WTC11 (cell line): ENCODE measurements around the gene BCL11A. TPM values are rescaled to one million over a fixed set of nuclear protein-coding genes. Genes with fewer than 3 reads are reported as not detected.

Source experiments
- ATAC-seq: fragments of 200-7000 bp; cut with Tn5 transposase; 2 replicates; pipeline ENCODE4 v1.10.0; 2021; ENCODE audit warnings: mild to moderate bottlenecking, moderate library complexity
- CTCF ChIA-PET: fragments of 300-600 bp; sonication (Branson Sonifier 250); formaldehyde crosslinking; loops from one replicate; lab custom pipeline; 2021; ENCODE audit warnings: antibody characterized with exemption; lab: Charles Lee
- POLR2A ChIA-PET: fragments of 350-600 bp; sonication (Branson Sonifier 250); formaldehyde crosslinking; loops from one replicate; lab custom pipeline; 2021; ENCODE audit warnings: antibody characterized with exemption; lab: Charles Lee
- DNase-seq: peaks from one replicate; pipeline ENCODE4 v3.0.0; 2021; ENCODE audit warnings: low spot score
- H3K27ac Mint-ChIP-seq: 2 replicates; pipeline ENCODE4 v1.8.0; 2021; ENCODE audit warnings: mixed read lengths
- H3K27me3 Mint-ChIP-seq: 2 replicates; pipeline ENCODE4 v1.8.0; 2021; ENCODE audit warnings: low read depth, mild to moderate bottlenecking, moderate library complexity, mixed read lengths
- H3K36me3 Mint-ChIP-seq: 2 replicates; pipeline ENCODE4 v1.8.0; 2021; ENCODE audit warnings: mixed read lengths
- H3K4me1 Mint-ChIP-seq: 2 replicates; pipeline ENCODE4 v1.8.0; 2022; ENCODE audit warnings: mixed read lengths
- H3K4me3 Mint-ChIP-seq: 2 replicates; pipeline ENCODE4 v1.8.0; 2021; ENCODE audit warnings: mild to moderate bottlenecking, moderate library complexity, mixed read lengths
- H3K9me3 Mint-ChIP-seq: 2 replicates; pipeline ENCODE4 v1.8.0; 2021; ENCODE audit warnings: mixed read lengths
- CREB1 ChIP-seq: sonication (generic); formaldehyde crosslinking; IDR thresholded peaks from 2 replicates; pipeline ENCODE4 v1.8.0; 2023; ENCODE audit warnings: mild to moderate bottlenecking, missing genetic modification reagents
- ELF4 ChIP-seq: sonication (generic); formaldehyde crosslinking; IDR thresholded peaks from 2 replicates; pipeline ENCODE4 v1.8.1; 2022; ENCODE audit warnings: low read depth, mild to moderate bottlenecking, moderate library complexity, missing genetic modification reagents
- FOXK1 ChIP-seq: sonication (generic); formaldehyde crosslinking; IDR thresholded peaks from 2 replicates; pipeline ENCODE4 v1.8.0; 2022; ENCODE audit warnings: mild to moderate bottlenecking, moderate library complexity, missing genetic modification reagents
- GRHL2 ChIP-seq: fragments of 250-450 bp; sonication (Bioruptor Pico); IDR thresholded peaks from 2 replicates; pipeline ENCODE4 v1.8.0; 2022; ENCODE audit warnings: mild to moderate bottlenecking, moderate library complexity; ENCODE audit not compliant: insufficient replicate concordance, severe bottlenecking
- GTF2I ChIP-seq: fragments of 250-450 bp; sonication (Bioruptor Pico); conservative IDR thresholded peaks from 2 replicates; pipeline ENCODE4 v1.4.0; 2021; ENCODE audit warnings: mild to moderate bottlenecking
- HMGA2 ChIP-seq: fragments of 250-450 bp; sonication (Bioruptor Pico); IDR thresholded peaks from 2 replicates; pipeline ENCODE4 v1.4.0; 2021; ENCODE audit warnings: mild to moderate bottlenecking, moderate library complexity
- KAT7 ChIP-seq: sonication (generic); formaldehyde crosslinking; IDR thresholded peaks from 2 replicates; pipeline ENCODE4 v1.8.1; 2023; ENCODE audit warnings: missing genetic modification reagents, mild to moderate bottlenecking, borderline replicate concordance
- NFE2L1 ChIP-seq: sonication (generic); formaldehyde crosslinking; IDR thresholded peaks from 2 replicates; pipeline ENCODE4 v1.8.1; 2023; ENCODE audit warnings: missing genetic modification reagents
- NFYB ChIP-seq: sonication (generic); formaldehyde crosslinking; conservative IDR thresholded peaks from 2 replicates; pipeline ENCODE4 v1.8.0; 2022; ENCODE audit warnings: low read depth, missing genetic modification reagents
- PRRX2 ChIP-seq: fragments of 250-450 bp; sonication (Bioruptor Pico); IDR thresholded peaks from 2 replicates; pipeline ENCODE4 v1.8.0; 2021; ENCODE audit warnings: mild to moderate bottlenecking
- RORB ChIP-seq: fragments of 250-450 bp; sonication (Bioruptor Pico); IDR thresholded peaks from 2 replicates; pipeline ENCODE4 v1.9.0; 2021; ENCODE audit warnings: mild to moderate bottlenecking
- SP1 ChIP-seq: sonication (generic); formaldehyde crosslinking; conservative IDR thresholded peaks from 2 replicates; pipeline ENCODE4 v1.8.1; 2022; ENCODE audit warnings: missing genetic modification reagents
- ZBTB21 ChIP-seq: sonication (generic); formaldehyde crosslinking; IDR thresholded peaks from 2 replicates; pipeline ENCODE4 v1.8.1; 2023; ENCODE audit warnings: mild to moderate bottlenecking, missing genetic modification reagents, borderline replicate concordance
- ZNF232 ChIP-seq: sonication (generic); formaldehyde crosslinking; IDR thresholded peaks from 2 replicates; pipeline ENCODE4 v1.8.0; 2022; ENCODE audit warnings: mild to moderate bottlenecking, missing genetic modification reagents
- ZNF396 ChIP-seq: fragments of 250-450 bp; sonication (Bioruptor Pico); IDR thresholded peaks from 2 replicates; pipeline ENCODE4 v1.8.0; 2021; ENCODE audit warnings: mild to moderate bottlenecking, moderate library complexity, borderline replicate concordance
- ZNF423 ChIP-seq: fragments of 250-450 bp; sonication (Bioruptor Pico); IDR thresholded peaks from 2 replicates; pipeline ENCODE4 v2.1.2; 2022; ENCODE audit warnings: mild to moderate bottlenecking, moderate library complexity
- total RNA-seq: library from RNA; stranded (reverse); gene quantifications from 3 replicates; pipeline ENCODE4 v1.2.3, GENCODE V29; 2021
- TF ChIP-seq, protein P1 (sequence below): fragments of 250-450 bp; sonication (Bioruptor Pico); IDR thresholded peaks from 2 replicates; pipeline ENCODE4 v1.9.0; 2021; ENCODE audit warnings: mild to moderate bottlenecking
- TF ChIP-seq, protein P2 (sequence below): fragments of 250-450 bp; sonication (Bioruptor Pico); IDR thresholded peaks from 2 replicates; pipeline ENCODE4 v1.8.0; 2021; ENCODE audit warnings: mild to moderate bottlenecking
- TF ChIP-seq, protein P3 (sequence below): sonication (generic); formaldehyde crosslinking; IDR thresholded peaks from 2 replicates; pipeline ENCODE4 v1.8.1; 2023; ENCODE audit warnings: mild to moderate bottlenecking, moderate library complexity, missing genetic modification reagents
- TF ChIP-seq, protein P4 (sequence below): sonication (generic); formaldehyde crosslinking; conservative IDR thresholded peaks from 2 replicates; pipeline ENCODE4 v1.8.1; 2023; ENCODE audit warnings: mild to moderate bottlenecking, low read depth, missing genetic modification reagents, moderate library complexity
- TF ChIP-seq, protein P5 (sequence below): sonication (generic); formaldehyde crosslinking; IDR thresholded peaks from 2 replicates; pipeline ENCODE4 v1.8.1; 2022; ENCODE audit warnings: mild to moderate bottlenecking, missing genetic modification reagents, moderate library complexity, borderline replicate concordance
- TF ChIP-seq, protein P6 (sequence below): sonication (generic); formaldehyde crosslinking; IDR thresholded peaks from 2 replicates; pipeline ENCODE4 v1.8.0; 2023; ENCODE audit warnings: mild to moderate bottlenecking, missing genetic modification reagents
- TF ChIP-seq, protein P7 (sequence below): sonication (generic); formaldehyde crosslinking; IDR thresholded peaks from 2 replicates; pipeline ENCODE4 v1.8.0; 2022; ENCODE audit warnings: mild to moderate bottlenecking, missing genetic modification reagents

Gene BCL11A
- total RNA-seq, 1 experiment from 2014 or later, result 53.2 TPM

DNA sequence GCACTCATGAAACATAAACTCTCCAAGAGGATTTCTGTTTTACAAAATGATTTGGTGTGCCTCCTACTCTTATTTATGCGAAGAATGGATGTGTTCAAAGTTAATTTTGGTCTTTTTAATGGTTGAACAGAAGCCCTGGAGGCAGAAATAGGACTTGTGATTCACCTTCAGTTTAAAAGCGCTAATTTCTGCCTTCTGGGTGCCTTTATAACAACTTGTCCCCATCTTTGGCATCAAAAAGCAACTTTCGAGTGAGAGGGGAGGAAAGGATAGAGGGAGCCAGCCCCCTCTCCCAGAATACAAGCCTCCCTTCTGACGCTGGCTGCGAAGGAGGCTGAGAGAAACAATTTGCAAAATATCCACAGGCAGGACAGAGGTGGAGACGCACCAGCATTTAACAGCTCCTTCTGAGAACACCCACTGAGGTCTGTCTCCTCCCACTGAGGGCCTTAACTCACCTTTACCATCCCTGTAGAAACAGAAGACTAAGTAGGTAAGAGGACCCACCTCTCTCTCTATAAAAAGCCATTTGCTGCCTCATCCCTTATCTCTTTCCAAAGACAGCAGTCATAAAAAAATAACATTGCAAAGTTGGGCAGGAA, 24.3 kb upstream of the BCL11A start:
- ChIA-PET CTCF (interaction anchor here (0.8 to 1.1 kb wide), 2 partner anchors 19 to 97 kb away, joined by 3 read pairs; no protein-coding TSS in a partner anchor), POLR2A (no interaction called here)
- Mint-ChIP-seq H3K27ac (no peak overlapping the region), H3K4me1 (peaks cover 13% of the 10 kb centered on the region), H3K9me3 (no peaks in the 10 kb centered on the region), H3K36me3 (no peaks in the 10 kb centered on the region), H3K4me3 (no peak overlapping the region), H3K27me3 (peaks cover 32% of the 10 kb centered on the region)
- ATAC-seq (peak; percentile 43), DNase-seq (no peak)
- no peak for TF ChIP-seq ZNF396 (CRISPR knock-in tag)
- no peak for TF ChIP-seq FOXK1 (CRISPR knock-in tag)
- TF ChIP-seq, protein P1, sequence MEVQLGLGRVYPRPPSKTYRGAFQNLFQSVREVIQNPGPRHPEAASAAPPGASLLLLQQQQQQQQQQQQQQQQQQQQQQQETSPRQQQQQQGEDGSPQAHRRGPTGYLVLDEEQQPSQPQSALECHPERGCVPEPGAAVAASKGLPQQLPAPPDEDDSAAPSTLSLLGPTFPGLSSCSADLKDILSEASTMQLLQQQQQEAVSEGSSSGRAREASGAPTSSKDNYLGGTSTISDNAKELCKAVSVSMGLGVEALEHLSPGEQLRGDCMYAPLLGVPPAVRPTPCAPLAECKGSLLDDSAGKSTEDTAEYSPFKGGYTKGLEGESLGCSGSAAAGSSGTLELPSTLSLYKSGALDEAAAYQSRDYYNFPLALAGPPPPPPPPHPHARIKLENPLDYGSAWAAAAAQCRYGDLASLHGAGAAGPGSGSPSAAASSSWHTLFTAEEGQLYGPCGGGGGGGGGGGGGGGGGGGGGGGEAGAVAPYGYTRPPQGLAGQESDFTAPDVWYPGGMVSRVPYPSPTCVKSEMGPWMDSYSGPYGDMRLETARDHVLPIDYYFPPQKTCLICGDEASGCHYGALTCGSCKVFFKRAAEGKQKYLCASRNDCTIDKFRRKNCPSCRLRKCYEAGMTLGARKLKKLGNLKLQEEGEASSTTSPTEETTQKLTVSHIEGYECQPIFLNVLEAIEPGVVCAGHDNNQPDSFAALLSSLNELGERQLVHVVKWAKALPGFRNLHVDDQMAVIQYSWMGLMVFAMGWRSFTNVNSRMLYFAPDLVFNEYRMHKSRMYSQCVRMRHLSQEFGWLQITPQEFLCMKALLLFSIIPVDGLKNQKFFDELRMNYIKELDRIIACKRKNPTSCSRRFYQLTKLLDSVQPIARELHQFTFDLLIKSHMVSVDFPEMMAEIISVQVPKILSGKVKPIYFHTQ, result no peak
- TF ChIP-seq, protein P2, sequence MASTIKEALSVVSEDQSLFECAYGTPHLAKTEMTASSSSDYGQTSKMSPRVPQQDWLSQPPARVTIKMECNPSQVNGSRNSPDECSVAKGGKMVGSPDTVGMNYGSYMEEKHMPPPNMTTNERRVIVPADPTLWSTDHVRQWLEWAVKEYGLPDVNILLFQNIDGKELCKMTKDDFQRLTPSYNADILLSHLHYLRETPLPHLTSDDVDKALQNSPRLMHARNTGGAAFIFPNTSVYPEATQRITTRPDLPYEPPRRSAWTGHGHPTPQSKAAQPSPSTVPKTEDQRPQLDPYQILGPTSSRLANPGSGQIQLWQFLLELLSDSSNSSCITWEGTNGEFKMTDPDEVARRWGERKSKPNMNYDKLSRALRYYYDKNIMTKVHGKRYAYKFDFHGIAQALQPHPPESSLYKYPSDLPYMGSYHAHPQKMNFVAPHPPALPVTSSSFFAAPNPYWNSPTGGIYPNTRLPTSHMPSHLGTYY, result no peak
- TF ChIP-seq GRHL2, result no peak
- no peak for TF ChIP-seq ZNF423 (CRISPR knock-in tag)

DNA sequence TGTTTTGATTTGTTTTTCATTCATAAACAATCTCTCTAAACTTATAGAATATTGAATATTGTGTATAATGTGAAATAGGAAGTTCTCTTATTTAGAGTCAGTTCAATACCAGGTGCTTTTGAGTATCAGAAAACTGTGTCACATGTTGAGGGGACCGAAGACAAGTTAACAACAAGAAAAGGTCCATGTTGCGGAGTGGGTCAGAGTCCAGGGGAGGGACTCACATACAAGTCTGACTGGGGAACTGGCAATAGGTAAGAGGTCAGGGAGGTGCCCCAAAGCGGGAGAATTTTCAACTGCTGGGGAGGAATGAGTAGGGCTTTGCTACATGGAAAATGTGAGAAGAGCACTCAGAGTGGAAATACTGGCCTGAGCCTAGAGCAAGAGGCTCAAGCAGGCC, 19.8 kb upstream of the BCL11A start:
- Mint-ChIP-seq H3K9me3 (no peaks in the 10 kb centered on the region), H3K27me3 (no peaks in the 10 kb centered on the region; the same call in none of the 2 replicates), H3K4me3 (no peak overlapping the region), H3K4me1 (peaks cover 18% of the 10 kb centered on the region), H3K36me3 (no peaks in the 10 kb centered on the region), H3K27ac (no peak overlapping the region)
- ChIA-PET POLR2A (no interaction called here), CTCF (interaction anchor here (1.4 kb wide), 2 partner anchors 9 to 101 kb away, joined by 4 to 6 read pairs; no protein-coding TSS in a partner anchor)
- DNase-seq, result no peak
- ATAC-seq, result no peak
- TF ChIP-seq, protein P3, sequence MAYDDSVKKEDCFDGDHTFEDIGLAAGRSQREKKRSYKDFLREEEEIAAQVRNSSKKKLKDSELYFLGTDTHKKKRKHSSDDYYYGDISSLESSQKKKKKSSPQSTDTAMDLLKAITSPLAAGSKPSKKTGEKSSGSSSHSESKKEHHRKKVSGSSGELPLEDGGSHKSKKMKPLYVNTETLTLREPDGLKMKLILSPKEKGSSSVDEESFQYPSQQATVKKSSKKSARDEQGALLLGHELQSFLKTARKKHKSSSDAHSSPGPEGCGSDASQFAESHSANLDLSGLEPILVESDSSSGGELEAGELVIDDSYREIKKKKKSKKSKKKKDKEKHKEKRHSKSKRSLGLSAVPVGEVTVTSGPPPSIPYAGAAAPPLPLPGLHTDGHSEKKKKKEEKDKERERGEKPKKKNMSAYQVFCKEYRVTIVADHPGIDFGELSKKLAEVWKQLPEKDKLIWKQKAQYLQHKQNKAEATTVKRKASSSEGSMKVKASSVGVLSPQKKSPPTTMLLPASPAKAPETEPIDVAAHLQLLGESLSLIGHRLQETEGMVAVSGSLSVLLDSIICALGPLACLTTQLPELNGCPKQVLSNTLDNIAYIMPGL, result no peak
- TF ChIP-seq SP1 (CRISPR knock-in tag) (no peak), RORB (no peak), ZNF423 (CRISPR knock-in tag) (no peak), ZNF232 (CRISPR knock-in tag) (no peak), ZBTB21 (CRISPR knock-in tag) (no peak), PRRX2 (CRISPR knock-in tag) (no peak), ELF4 (CRISPR knock-in tag) (no peak), GTF2I (CRISPR knock-in tag) (no peak), KAT7 (CRISPR knock-in tag) (no peak), CREB1 (CRISPR knock-in tag) (no peak), HMGA2 (CRISPR knock-in tag) (no peak), NFE2L1 (CRISPR knock-in tag) (no peak), NFYB (CRISPR knock-in tag) (no peak)
- TF ChIP-seq, protein P4, sequence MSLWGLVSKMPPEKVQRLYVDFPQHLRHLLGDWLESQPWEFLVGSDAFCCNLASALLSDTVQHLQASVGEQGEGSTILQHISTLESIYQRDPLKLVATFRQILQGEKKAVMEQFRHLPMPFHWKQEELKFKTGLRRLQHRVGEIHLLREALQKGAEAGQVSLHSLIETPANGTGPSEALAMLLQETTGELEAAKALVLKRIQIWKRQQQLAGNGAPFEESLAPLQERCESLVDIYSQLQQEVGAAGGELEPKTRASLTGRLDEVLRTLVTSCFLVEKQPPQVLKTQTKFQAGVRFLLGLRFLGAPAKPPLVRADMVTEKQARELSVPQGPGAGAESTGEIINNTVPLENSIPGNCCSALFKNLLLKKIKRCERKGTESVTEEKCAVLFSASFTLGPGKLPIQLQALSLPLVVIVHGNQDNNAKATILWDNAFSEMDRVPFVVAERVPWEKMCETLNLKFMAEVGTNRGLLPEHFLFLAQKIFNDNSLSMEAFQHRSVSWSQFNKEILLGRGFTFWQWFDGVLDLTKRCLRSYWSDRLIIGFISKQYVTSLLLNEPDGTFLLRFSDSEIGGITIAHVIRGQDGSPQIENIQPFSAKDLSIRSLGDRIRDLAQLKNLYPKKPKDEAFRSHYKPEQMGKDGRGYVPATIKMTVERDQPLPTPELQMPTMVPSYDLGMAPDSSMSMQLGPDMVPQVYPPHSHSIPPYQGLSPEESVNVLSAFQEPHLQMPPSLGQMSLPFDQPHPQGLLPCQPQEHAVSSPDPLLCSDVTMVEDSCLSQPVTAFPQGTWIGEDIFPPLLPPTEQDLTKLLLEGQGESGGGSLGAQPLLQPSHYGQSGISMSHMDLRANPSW, result no peak
- TF ChIP-seq, protein P5, sequence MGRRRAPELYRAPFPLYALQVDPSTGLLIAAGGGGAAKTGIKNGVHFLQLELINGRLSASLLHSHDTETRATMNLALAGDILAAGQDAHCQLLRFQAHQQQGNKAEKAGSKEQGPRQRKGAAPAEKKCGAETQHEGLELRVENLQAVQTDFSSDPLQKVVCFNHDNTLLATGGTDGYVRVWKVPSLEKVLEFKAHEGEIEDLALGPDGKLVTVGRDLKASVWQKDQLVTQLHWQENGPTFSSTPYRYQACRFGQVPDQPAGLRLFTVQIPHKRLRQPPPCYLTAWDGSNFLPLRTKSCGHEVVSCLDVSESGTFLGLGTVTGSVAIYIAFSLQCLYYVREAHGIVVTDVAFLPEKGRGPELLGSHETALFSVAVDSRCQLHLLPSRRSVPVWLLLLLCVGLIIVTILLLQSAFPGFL (CRISPR knock-in tag), result no peak
- TF ChIP-seq, protein P6, sequence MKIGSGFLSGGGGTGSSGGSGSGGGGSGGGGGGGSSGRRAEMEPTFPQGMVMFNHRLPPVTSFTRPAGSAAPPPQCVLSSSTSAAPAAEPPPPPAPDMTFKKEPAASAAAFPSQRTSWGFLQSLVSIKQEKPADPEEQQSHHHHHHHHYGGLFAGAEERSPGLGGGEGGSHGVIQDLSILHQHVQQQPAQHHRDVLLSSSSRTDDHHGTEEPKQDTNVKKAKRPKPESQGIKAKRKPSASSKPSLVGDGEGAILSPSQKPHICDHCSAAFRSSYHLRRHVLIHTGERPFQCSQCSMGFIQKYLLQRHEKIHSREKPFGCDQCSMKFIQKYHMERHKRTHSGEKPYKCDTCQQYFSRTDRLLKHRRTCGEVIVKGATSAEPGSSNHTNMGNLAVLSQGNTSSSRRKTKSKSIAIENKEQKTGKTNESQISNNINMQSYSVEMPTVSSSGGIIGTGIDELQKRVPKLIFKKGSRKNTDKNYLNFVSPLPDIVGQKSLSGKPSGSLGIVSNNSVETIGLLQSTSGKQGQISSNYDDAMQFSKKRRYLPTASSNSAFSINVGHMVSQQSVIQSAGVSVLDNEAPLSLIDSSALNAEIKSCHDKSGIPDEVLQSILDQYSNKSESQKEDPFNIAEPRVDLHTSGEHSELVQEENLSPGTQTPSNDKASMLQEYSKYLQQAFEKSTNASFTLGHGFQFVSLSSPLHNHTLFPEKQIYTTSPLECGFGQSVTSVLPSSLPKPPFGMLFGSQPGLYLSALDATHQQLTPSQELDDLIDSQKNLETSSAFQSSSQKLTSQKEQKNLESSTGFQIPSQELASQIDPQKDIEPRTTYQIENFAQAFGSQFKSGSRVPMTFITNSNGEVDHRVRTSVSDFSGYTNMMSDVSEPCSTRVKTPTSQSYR (CRISPR knock-in tag), result no peak
- TF ChIP-seq, protein P7, sequence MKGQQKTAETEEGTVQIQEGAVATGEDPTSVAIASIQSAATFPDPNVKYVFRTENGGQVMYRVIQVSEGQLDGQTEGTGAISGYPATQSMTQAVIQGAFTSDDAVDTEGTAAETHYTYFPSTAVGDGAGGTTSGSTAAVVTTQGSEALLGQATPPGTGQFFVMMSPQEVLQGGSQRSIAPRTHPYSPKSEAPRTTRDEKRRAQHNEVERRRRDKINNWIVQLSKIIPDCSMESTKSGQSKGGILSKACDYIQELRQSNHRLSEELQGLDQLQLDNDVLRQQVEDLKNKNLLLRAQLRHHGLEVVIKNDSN (CRISPR knock-in tag), result no peak
